GM03348 (cell line): ENCODE data around the gene RXFP2.

Source experiments
- DNase-seq: peaks from one replicate; pipeline ENCODE4 v3.0.0; 2012; ENCODE audit warnings: low spot score

The RXFP2 gene, protein sequence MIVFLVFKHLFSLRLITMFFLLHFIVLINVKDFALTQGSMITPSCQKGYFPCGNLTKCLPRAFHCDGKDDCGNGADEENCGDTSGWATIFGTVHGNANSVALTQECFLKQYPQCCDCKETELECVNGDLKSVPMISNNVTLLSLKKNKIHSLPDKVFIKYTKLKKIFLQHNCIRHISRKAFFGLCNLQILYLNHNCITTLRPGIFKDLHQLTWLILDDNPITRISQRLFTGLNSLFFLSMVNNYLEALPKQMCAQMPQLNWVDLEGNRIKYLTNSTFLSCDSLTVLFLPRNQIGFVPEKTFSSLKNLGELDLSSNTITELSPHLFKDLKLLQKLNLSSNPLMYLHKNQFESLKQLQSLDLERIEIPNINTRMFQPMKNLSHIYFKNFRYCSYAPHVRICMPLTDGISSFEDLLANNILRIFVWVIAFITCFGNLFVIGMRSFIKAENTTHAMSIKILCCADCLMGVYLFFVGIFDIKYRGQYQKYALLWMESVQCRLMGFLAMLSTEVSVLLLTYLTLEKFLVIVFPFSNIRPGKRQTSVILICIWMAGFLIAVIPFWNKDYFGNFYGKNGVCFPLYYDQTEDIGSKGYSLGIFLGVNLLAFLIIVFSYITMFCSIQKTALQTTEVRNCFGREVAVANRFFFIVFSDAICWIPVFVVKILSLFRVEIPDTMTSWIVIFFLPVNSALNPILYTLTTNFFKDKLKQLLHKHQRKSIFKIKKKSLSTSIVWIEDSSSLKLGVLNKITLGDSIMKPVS

DNA sequence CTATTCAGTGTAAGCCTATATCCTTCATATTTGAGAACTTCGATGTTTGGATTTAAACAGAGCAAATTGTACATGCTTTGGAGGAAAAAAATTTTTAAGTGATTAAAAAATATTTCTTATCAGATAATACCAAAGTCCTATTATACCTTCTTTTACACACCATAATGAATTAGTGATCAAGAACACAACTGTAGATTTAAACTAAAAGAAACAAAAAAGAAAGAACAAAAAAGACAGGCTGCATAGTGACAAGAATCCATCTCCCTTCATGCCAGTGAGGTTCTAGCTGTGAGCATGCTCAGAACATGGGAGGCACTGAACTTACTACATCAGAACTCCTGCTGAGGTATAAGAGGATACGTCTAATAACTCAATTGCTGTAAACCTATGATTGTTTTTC is at the start of gene RXFP2:
TSS of gene RXFP2 (plus strand) at position 301 of the 400 bp plus-strand sequence. CDS start at position 388, 87 bp downstream.
- no peak for DNase-seq

DNA sequence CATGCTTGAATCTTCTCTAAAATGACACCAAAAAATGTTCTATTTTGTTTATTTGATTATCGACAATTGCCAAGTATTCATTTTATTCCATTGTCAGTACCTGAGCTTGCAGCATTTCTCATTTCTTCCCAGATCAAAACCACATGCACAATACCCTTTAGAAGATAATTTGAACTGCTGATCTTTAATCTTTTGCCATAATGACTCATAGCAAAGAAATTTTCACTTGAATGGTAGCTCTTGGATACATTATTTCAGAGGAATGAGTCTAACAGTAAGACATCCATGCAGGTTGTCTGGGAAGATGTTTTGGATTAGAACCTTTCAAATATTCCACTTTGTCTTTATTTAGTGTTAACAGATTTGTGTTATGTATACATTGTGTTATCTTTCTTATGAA is 42.0 kb upstream of the RXFP2 start:
- DNase-seq = peak; percentile 23

DNA sequence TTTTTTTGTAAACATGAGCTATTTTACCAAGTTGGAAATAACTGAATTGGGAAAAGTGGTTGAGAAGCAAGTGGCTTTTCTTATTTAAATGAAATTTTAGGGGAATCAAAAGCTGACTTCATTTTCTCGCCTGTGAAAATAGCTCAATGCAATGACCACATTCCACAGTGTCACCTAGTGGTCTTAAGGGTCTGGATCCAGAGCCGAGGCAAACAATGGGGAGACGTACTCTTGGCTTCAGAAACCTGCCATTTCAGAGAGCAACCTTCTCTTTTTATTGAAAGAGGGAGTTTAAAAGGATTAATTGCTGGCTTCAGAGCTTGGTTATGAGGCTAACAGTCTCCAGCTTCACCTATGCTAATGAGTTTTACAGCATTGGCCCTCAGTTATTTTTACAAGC is 39.7 kb upstream of the RXFP2 start:
- no peak for DNase-seq

DNA sequence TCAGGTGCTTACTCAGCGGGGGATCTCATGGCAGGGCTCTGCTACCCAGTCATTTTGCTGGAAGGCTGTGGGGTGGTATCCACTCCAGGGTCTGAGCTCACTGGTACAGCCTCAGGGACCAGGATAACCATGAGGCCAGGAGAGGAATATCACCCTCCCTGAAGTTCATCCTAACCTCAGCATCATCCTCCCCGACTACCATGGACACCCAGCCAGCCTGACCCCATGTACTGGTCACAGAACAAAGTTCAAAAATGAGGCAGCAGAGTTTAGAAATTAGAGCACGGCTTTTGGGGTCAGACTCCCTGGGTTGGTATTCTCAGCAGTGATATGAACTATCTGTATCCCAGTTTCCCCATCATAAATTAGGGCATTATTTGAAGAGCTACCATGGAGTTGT is 35.5 kb upstream of the RXFP2 start:
- no peak for DNase-seq

DNA sequence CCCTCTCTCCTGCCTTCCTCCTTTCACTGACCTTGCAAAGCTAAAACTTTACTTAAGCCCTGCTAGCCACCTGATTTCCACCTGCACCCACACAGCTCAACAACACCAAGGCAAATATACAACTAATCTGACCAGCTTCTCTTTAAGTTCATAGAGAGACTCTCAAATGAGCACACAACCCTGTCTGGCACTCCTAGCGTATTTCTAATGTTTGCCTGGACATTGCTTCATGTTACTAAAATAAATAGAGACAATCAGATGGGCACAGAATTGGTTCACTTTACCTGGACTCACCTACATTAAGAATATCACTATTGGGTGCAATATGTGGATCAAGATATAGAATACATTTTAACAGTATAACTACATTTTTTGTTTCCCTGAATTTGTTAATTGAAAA is 33.2 kb upstream of the RXFP2 start:
- no peak for DNase-seq

DNA sequence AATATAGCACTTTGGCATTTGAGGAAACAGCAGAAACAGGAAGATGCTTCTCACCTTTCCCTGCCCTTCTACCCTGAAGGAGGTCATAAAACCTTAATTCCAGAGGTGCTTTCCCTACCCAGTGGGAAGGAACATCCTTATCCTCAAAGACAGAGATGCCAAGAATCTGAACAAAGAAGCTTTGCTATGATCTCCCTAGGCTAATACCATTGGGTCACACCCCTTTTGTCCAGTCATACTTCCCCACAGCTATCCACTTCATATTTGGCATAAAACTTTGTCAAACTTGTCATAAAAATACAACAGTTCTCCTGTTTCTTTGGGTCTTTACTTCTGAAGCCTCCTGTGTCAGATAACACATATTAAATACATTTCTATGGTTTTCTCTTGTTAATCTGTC is 21.7 kb upstream of the RXFP2 start:
- DNase-seq = peak; percentile 16

DNA sequence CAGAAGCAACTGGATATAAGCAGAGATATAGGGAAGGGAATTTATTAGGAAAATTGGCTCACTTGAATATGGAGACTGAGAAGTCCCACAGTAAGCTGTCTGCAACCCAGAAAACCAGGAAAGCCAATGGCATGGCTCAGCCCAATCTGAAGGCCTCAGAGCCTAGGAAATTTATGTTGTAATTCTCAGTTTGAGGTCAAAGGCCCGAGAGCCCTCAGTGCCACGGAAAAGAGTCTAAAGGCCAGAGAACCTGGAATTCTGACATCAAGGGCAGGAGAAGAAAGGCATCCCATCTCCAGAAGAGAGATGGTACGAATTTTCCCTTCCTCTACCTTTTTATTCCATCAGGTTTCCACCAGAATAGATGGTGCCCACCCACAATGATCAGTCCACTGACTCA is 20.1 kb upstream of the RXFP2 start:
- no peak for DNase-seq

DNA sequence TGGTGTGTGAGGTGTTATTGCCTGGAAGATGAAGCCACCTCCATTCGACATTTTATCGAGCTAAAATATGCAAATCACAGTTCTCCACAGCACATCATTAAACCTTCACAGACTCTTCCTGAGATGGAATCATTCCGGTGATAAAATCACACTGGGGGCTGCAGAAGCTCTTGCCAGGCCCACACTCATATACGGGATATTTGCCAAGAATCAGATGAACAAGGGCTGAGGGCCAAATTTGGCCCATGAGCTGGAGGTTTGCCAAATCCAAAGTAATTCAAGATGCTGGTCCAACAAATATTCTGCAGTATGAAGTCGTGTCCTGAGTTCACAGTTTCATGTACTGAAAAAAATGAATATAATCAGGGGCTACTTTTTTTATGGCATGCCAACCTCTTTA is 16.7 kb upstream of the RXFP2 start:
- no peak for DNase-seq

DNA sequence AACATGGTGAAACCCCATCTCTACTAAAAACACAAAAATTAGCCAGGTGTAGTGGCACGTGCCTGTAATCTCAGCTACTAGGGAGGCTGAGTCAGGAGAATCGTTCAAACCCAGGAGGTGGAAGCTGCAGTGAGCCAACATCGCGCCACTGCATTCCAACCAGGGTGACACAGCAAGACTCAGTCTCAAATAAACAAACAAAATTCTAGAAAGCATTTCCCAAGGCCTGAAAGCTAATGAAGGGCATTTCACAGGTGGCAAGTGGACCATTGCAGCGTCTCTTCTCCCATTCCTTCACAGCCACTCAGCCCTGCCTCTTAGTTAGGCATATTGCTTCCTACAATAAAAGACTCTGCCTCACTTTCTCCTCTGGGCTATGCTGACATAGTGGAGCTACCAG is 13.5 kb upstream of the RXFP2 start:
- no peak for DNase-seq

DNA sequence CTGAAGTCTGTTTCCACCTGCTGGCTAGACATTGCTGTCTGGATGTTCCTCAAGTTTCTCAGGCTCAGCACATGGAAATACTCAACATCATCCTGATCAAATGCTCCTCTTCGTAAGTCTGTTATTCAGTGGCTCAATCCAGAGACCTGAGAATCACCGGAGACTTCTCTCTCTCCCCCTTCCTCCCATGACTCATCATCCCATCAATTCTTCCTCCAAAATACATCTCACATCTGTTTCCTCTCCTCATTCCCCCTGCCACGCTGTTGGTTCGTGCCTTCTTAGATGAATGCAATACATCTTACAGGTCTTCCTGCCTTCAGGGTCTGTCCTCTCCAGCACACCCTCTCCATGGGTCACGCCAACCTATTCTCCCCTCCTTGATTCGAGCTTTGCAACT is 7.4 kb upstream of the RXFP2 start:
- no peak for DNase-seq

DNA sequence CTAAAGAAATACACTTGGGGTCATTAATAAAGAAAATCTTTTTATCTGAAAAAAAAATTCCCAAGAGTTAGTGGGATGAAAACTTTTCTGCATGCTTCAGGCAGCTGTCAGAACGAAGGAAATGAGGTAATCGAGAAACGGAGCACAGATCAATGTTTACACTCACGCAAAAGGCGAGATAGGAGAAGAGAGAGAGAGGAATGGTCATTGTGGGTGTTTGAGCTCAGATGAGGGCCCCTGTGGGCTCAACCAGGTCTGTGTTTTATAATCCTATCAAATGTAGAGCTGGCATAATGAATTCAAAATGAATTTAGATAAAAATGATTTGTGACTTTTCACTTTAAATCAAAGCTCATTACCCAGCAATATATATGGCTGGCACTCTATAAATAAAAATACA is 6.3 kb upstream of the RXFP2 start:
- DNase-seq = no peak

DNA sequence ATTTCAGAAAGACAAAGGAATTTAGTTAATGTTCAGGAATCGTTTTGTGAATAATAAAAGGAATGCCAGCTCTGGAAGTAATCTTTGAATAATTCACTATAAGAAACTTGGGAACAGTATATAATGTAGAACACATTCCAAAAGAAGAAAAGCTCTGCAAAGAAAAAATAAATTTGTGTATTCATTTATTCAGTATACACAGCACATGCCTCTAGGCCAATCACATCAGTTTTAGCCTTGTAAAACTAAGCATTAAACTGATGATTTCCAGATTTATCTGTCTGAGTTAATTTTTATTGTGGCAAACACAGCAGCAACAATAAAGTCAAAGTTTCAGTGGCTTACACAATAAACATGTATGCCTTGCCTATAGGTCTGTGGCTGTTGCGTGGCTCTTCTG is 5.7 kb upstream of the RXFP2 start:
- no peak for DNase-seq

DNA sequence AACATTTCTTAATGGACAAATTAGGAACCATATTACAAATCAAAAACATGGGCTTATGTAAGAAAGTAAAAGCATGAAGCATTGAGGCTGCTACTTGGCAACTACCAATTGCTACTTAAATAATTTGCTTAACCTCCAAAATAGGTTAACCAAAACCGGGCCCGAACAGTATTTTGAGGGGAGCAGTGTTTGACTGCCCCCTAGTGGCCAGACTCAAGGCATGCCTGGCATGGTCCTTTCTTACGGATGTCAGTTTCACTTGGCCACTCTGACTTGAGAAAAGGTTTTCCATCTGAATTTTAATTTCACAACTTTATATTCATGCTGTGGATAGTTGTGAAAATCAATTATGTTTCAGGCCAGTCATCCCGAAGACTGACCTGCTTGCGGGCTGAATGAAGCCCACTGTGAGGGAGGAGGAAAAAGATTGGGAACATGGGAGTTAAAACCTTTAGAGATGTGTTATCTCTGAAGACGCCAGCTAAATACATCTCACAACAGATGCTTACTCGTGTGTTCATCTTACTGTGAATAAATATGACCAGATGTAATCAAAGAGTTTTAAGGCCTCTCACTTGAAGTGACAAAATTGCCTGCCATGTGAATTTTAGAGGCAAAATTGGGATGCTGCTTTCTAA is 2.9 kb downstream of the RXFP2 start:
- DNase-seq = peak; percentile 71

DNA sequence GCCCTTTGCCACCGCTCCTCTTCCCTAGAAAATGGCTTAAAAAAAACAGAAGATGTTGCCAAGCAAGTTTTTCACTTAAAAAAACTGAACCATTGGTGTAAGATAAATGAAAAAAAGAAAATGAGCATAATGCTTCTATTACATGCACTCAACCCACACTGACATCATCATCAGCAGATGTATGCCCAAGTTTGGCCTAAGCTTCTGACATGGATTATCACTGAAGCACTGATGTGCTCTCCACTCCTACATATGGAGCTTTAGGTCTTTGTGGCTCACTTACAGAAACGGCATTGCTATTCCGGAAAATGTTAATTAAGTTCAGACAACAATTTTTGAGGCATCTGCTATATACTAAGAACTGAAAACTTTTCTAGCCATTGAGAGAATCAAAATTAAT is 8.0 kb downstream of the RXFP2 start:
- DNase-seq = no peak

DNA sequence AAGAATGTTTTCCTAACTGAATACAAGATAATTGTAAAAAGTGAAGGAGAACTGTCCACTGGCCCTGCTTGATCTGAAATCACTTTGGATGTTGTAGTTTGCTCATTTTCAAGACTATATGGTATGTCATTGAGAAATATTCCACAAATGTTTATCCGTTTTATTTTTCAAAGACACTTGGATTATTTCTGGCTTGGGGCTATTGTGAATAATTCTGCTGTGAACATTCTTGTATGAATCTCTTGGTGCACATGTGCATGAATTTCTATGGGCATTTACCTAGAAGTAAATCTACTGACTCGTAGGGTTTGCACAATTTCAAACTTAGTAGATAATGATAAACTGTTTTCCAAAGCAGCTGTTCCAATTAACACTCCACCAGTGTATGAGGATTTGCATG is 8.6 kb downstream of the RXFP2 start:
- no peak for DNase-seq

DNA sequence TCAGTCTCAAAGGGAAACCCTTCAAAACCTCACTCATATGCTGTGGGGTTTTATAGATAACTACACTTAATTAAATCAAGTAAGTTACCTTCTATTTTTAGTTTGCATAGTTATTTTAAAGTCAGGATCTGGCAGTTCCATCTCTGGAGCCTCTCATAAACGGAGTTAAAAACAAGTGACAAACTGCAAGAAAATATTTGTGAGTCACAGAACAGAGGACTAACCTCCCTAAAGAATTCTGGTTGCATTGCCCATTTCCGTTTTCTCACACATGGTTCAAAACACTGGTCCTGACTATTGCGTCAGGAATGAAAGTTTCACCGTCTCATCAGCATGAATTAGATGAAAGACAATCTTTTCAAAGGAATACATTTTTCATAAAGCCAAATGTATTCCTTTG is 10.6 kb downstream of the RXFP2 start:
- peak; percentile 76 for DNase-seq

DNA sequence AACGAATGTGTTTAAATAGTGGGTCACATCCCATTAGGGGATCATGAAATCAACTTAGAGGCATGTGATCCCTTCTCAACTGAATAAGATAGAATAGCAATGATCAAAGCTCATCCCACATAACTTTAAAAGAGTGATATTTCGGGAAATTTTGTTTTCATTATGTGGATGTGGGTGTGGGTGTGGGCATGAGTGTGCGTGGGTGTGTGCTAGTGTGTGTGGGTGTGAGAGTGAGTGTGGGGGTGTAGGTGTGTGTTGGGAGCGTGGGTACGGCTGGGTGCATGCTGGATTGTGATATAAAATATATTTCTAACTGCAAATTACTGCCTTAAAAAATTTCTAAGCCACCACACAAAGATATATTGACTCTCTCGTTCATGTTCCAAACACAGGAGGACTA is 15.9 kb downstream of the RXFP2 start:
- no peak for DNase-seq

DNA sequence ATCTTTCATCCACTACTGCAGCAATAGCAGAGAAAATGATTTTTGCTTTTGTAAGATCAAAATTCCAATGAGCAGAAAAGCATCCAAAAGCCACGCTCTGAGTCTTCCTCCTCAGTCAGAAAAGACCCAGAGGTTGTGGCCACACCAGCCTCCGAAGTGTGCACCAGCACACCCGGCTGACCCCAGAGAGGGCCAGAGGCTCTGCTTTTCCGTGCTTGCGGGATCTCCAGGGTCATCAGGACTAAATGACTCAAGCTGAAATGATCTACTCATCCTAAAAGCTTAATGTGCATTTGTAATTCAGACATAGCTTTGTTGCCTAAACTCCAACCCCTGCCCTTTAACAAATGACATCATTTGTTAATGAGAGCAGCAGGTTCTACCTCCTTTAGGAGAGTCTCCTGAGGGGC is 16.5 kb downstream of the RXFP2 start:
- peak; percentile 68 for DNase-seq

DNA sequence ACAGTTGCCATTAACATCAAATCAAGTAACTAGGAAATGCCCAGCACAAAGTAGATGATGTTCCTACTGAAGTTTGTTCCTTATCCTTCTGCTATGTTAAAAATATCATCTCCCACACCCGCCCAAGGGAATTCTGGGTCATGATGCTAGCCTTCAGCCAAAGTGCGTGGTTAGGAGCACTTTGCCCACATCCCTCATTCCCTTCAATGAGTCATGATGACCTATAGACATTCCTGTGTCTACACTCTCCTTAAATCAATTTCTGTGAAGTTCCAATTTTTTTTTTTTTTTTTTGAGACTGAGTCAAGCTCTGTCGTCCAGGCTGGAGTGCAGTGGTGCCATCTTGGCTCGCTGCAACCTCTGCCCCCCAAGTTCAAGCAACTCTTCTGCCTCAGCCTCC is 17.0 kb downstream of the RXFP2 start:
- peak; percentile 82 for DNase-seq

DNA sequence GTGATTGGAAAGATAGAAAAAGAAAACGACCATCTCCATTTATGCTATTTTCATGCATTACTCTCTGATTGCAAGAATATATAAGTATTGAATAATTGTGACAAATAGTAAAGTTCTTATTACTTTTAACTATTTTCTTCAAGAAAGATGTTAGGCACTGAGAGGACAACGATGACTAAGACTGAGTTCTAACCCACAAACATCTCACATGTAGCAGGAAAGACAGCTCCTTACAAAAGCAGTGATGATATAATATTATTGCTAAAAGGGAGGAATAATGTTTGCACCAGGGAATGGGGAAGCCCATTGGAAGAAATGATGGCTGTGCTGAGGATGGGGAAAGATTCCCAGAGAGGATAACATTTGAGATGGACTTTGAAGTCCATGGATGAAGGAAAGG is 22.6 kb downstream of the RXFP2 start:
- peak; percentile 29 for DNase-seq

DNA sequence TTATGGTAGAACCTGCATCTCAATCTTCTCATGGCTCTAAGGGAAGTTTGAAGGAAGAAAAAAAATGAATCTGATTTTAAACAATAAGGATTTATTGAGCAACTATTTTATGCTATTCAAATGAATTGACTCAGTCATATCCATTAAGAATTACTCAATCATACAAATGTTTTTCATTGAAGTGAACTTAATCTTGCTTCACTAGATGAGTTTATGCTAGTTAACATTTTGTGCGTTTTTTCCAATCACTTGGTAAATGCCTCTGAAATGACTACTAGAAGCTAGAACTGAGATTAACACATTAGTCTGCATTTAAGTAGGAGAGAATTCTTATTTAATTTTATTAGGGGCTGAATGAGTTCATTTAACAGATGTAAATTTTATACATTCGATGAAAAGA is 25.2 kb downstream of the RXFP2 start:
- DNase-seq = no peak

DNA sequence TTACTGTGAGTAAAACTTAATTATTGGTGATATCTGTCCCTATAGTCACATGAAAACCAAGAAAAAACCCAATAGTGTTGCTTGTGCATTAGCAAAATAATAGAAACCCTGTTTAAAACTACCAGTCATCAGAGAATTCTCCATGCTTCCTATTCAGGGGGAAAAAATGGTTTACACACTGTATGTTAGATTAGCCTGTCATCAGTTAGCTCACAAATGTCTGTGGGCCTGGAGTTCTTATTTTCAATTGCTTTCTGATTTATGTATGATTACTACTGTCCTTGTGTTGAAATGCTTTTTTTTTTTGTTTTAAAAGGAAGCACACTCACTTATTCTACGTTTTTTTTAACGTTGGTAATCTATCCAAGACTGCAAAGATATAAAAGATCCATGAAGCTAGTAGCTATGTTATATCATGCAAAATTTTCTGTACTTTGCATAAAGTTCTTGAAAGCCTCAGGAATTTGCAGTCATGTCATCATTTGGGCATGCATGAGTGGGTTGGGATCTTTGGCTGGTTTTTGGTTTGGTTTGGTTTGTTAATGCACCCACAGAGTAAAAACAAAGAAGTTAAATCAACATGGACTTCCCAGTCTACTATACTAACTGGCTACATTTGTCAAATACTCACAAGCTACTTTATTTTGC is 25.9 kb downstream of the RXFP2 start:
- DNase-seq = peak; percentile 44
